ENCODE measurements around the gene KLRF2. TPM values are rescaled to one million over a fixed set of nuclear protein-coding genes. Genes with fewer than 3 reads are reported as not detected.

Gene KLRF2, protein sequence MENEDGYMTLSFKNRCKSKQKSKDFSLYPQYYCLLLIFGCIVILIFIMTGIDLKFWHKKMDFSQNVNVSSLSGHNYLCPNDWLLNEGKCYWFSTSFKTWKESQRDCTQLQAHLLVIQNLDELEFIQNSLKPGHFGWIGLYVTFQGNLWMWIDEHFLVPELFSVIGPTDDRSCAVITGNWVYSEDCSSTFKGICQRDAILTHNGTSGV
- not detected for total RNA-seq

DNA sequence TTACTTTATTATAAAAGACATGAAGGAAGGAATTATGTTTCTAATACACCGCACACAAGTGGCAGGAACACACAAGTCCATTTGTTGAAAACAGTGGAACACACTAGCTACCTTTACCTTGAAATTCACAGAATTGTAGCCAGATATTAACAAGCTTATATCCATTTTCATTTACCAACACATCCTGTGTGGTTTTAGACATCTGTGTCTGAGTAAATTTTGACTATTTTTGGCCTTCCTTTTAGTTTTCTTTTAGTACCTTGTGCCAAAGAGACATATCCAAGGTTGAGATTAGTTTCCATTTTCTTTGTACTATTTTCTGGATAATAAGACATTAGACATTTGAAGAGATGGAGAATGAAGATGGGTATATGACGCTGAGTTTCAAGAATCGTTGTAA is at the start of gene KLRF2:
KLRF2 (plus strand) TSS at position 244 of the 400 bp plus-strand sequence; CDS start at position 351, 107 bp downstream.
- Mint-ChIP-seq H3K36me3 (ENCODE audit: low read depth) (no peaks in the 10 kb centered on the region), H3K4me3 (no peak within 1 kb of the TSS), H3K9me3 (no peaks in the 10 kb centered on the region), H3K27me3 (no peaks in the 10 kb centered on the region), H3K4me1 (ENCODE audit: low read depth) (peaks cover 13% of the 10 kb centered on the region), H3K27ac (no peak within 1 kb of the TSS)
- intact Hi-C loops (cut with micrococcal nuclease), result no loop called here
- TF ChIP-seq, protein P1, sequence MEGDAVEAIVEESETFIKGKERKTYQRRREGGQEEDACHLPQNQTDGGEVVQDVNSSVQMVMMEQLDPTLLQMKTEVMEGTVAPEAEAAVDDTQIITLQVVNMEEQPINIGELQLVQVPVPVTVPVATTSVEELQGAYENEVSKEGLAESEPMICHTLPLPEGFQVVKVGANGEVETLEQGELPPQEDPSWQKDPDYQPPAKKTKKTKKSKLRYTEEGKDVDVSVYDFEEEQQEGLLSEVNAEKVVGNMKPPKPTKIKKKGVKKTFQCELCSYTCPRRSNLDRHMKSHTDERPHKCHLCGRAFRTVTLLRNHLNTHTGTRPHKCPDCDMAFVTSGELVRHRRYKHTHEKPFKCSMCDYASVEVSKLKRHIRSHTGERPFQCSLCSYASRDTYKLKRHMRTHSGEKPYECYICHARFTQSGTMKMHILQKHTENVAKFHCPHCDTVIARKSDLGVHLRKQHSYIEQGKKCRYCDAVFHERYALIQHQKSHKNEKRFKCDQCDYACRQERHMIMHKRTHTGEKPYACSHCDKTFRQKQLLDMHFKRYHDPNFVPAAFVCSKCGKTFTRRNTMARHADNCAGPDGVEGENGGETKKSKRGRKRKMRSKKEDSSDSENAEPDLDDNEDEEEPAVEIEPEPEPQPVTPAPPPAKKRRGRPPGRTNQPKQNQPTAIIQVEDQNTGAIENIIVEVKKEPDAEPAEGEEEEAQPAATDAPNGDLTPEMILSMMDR (IDR thresholded peaks at IDR 0.05), result no peak
- ATAC-seq (no peak), DNase-seq (no peak)
- ChIA-PET CTCF (no interaction called here), POLR2A (no interaction called here)

DNA sequence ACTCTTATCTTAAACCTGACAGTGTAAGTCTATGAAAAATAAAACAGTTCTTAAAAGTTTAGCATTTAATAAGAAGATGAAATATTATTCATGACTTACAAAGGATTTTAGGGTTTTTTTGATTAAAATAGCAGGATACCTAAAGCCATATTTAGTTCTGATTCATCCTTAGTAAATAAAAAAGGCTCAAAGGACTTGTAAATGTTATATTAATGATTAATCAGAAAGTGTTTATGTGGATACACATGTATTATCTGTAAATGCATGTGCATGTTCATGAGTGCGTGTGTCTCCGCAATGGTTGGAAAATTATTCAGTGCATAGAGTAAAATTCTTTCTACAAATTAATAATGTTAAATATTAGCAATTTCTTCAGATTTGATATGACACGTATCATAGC is 49.6 kb upstream of the KLRF2 start:
- DNase-seq (no peak), ATAC-seq (no peak)
- H3K4me3 Mint-ChIP-seq, result no peak overlapping the region
- no peaks in the 10 kb centered on the region for H3K36me3 Mint-ChIP-seq (ENCODE audit: low read depth)
- POLR2A ChIA-PET, result no interaction called here
- no peaks in the 10 kb centered on the region for H3K4me1 Mint-ChIP-seq (ENCODE audit: low read depth)
- TF ChIP-seq, protein P1 (IDR thresholded peaks at IDR 0.05), result no peak
- H3K27ac Mint-ChIP-seq, result no peak overlapping the region
- H3K27me3 Mint-ChIP-seq, result no peaks in the 10 kb centered on the region
- intact Hi-C loops (cut with micrococcal nuclease), result no loop called here
- peaks cover 1% of the 10 kb centered on the region for H3K9me3 Mint-ChIP-seq
- CTCF ChIA-PET, result interaction anchor here (0.6 to 0.7 kb wide), 2 partner anchors 18 to 171 kb away, joined by 3 read pairs; no protein-coding TSS in a partner anchor

DNA sequence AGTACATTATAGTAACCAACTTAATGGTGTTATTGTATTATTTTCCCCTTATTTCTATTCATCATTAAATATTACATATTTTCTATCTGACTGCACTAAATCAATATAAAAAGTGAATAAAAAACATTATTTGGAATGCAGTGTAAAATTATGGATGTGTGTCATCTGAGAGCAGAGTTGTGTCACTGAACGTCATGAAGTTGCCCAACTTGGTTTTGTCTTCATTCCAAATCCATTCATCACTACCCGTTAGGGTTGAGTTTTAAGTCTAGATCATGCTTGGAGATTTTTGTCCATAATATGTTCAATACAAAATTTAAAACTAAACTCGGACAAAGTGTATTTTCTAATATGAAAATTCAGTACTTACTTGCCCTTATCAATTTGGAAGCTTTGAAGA is 37.9 kb upstream of the KLRF2 start:
- ATAC-seq, result no peak
- Mint-ChIP-seq H3K9me3 (peaks cover 10% of the 10 kb centered on the region), H3K4me1 (ENCODE audit: low read depth) (no peaks in the 10 kb centered on the region), H3K36me3 (ENCODE audit: low read depth) (peaks cover 8% of the 10 kb centered on the region), H3K4me3 (no peak overlapping the region), H3K27me3 (no peaks in the 10 kb centered on the region), H3K27ac (no peak overlapping the region)
- TF ChIP-seq, protein P1 (IDR thresholded peaks at IDR 0.05), result no peak
- POLR2A ChIA-PET, result no interaction called here
- CTCF ChIA-PET, result no interaction called here
- no peak for DNase-seq
- intact Hi-C loops (cut with micrococcal nuclease), result no loop called here

GRCh38 chr12:9848899-9849298 is 32.4 kb upstream of the KLRF2 start:
- no peak for DNase-seq
- TF ChIP-seq, protein P1 (IDR thresholded peaks at IDR 0.05), result no peak
- H3K36me3 Mint-ChIP-seq (ENCODE audit: low read depth), result peaks cover 31% of the 10 kb centered on the region

GRCh38 chr12:9851050-9851449 is 30.2 kb upstream of the KLRF2 start:
- TF ChIP-seq, protein P1 (IDR thresholded peaks at IDR 0.05), result no peak
- no peak overlapping the region for H3K27ac Mint-ChIP-seq
- no peaks in the 10 kb centered on the region for H3K27me3 Mint-ChIP-seq
- peaks cover 38% of the 10 kb centered on the region for H3K4me1 Mint-ChIP-seq (ENCODE audit: low read depth)
- peaks cover 13% of the 10 kb centered on the region for H3K9me3 Mint-ChIP-seq
- intact Hi-C loops (cut with micrococcal nuclease), result no loop called here
- no peak for ATAC-seq
- POLR2A ChIA-PET, result interaction anchor here (0.9 kb wide), 1 partner anchor 14 kb away, joined by 4 read pairs; no protein-coding TSS in a partner anchor
- CTCF ChIA-PET, result interaction anchor here (1.5 to 1.8 kb wide), 4 partner anchors 34 to 159 kb away, joined by 4 to 13 read pairs (median 4); partner anchors contain the start of gene CLEC12B
- H3K36me3 Mint-ChIP-seq (ENCODE audit: low read depth), result peaks cover 46% of the 10 kb centered on the region
- H3K4me3 Mint-ChIP-seq, result no peak overlapping the region
- no peak for DNase-seq

More at GRCh38 chr12:9848899-9849298, 32.4 kb upstream of the KLRF2 start:
- Mint-ChIP-seq H3K4me3 (no peak overlapping the region), H3K9me3 (peaks cover 13% of the 10 kb centered on the region), H3K27ac (no peak overlapping the region), H3K27me3 (no peaks in the 10 kb centered on the region), H3K4me1 (ENCODE audit: low read depth) (peaks cover 21% of the 10 kb centered on the region)
- ATAC-seq, result no peak
- CTCF ChIA-PET, result interaction anchor here (1.0 to 1.6 kb wide), 3 partner anchors 26 to 106 kb away, joined by 3 to 6 read pairs (median 3); no protein-coding TSS in a partner anchor
- intact Hi-C loops (cut with micrococcal nuclease), result no loop called here
- POLR2A ChIA-PET, result interaction anchor here (1.3 kb wide), 1 partner anchor 18 kb away, joined by 4 read pairs; no protein-coding TSS in a partner anchor
